ENCODE data around the gene ZNF593. TPM values are rescaled to one million over a fixed set of nuclear protein-coding genes. Genes with fewer than 3 reads are reported as not detected.

Gene ZNF593
- polyA plus RNA-seq, 1 of the 3 experiments (the other 2 are of a cell fraction) = 64.8 TPM

DNA sequence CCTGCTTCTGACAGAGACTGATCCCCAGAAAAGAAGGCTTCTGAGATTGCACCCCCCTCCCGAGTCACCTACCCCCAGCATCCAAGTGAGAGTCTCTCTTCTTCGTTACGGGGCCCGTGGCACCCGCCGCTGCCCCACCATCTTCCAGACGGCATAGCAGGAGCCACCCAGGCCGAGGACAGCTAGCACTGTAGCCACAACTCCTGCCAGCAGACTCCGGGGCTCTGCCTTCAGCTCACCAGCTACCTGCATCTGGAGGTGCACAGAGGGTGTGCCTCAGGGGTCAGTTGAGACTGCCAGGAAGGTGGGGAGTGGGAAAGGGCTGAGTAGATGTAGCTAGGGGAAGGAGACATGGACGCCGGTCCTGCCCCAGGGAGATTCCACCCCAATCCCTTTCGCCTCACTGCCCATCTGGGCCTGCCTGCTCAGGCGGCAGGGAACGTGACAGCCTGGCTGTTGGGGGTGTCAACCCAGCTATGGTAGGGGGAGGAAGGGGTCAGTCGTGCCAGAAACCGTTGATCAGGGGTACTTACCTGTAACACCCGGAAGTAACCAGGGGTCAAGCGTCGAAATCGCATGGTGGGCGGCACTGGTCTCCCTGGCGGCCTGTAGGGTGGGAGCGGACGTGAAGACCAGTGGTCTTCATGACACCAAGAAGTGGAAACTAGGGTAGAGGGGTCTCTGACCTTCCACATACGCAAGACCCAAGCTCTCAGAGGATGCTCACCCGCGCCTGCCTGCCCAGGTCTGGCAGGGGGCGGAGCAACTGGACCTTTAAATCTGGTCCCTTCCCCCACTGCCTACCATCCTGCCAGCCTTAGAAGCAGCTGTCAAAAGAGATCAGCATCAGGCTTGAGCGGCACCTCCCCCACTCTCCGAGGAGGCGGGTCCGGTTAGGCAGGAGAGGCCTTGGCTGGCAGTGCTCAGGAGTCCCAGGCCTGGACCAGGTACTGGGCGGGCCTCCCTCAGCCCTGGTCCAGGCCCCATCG is 1.7 kb downstream of the ZNF593 start, which contains the start of gene ZNF593OS:
Gene ZNF593OS (minus strand): TSS at position 749 of the 989 bp plus-strand sequence. CDS start 171 bp downstream, at position 578.
- Histone ChIP-seq H3K27ac (ENCODE audit: low read depth in 2 of 2, low read length in 1 of 2) (no peak within 1 kb of the TSS), H3K27me3 (ENCODE audit: insufficient read depth) (no peaks in the 10 kb centered on the region), H3K79me2 (ENCODE audit: insufficient read depth) (peaks cover 17% of the 10 kb centered on the region; the same call in 1 of the 2 replicates), H3F3A (replicated peaks; ENCODE audit: insufficient read depth) (peaks cover 12% of the 10 kb centered on the region), H3K9ac (peak within 1 kb of the TSS; percentile 92; the same call in 1 of the 2 replicates), H3K4me1 (ENCODE audit: control insufficient read depth in 1 of 2, insufficient read depth in 2 of 2, low read depth in 1 of 2, low read length in 1 of 2) (peaks cover 0 to 18% of the 10 kb centered on the region in 2 experiments; a peak in 2 of 4 replicates), H3K9me2 (no peaks in the 10 kb centered on the region), H3K4me2 (peak within 1 kb of the TSS; percentile 95), H2AFZ (ENCODE audit: low read depth) (no peak within 1 kb of the TSS), H3K9me3 (no peaks in the 10 kb centered on the region), H3K4me3 (ENCODE audit: low read depth in 2 of 2, low read length in 1 of 2) (peak within 1 kb of the TSS; percentile 85 to 98), H3K36me3 (replicated peaks in 1 of 2; ENCODE audit: control insufficient read depth in 1 of 2, insufficient read depth in 2 of 2, low read length in 1 of 2) (peaks cover 0 to 2% of the 10 kb centered on the region in 2 experiments), H4K20me1 (ENCODE audit: insufficient read depth) (no peaks in the 10 kb centered on the region)
- no peak for TF ChIP-seq RXRA (IDR thresholded peaks at IDR 0.05; ENCODE audit: borderline replicate concordance, low read depth)
- TF ChIP-seq, protein P1, sequence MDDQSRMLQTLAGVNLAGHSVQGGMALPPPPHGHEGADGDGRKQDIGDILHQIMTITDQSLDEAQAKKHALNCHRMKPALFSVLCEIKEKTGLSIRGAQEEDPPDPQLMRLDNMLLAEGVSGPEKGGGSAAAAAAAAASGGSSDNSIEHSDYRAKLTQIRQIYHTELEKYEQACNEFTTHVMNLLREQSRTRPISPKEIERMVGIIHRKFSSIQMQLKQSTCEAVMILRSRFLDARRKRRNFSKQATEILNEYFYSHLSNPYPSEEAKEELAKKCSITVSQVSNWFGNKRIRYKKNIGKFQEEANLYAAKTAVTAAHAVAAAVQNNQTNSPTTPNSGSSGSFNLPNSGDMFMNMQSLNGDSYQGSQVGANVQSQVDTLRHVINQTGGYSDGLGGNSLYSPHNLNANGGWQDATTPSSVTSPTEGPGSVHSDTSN (IDR thresholded peaks at IDR 0.05) = peak; percentile 36; the same call in 1 of the 2 replicates
- 88% methylated on average over 21 of the region's 34 CpGs for WGBS (ENCODE audit: low lambda C conversion rate)
- DNase-seq = peak; percentile 28
- ChIA-PET CTCF (interaction anchor here (0.9 to 2.3 kb wide), 4 partner anchors 63 to 192 kb away, joined by 3 to 13 read pairs (median 6); partner anchors contain the start of genes CEP85 and SH3BGRL3), POLR2A (no interaction called here)

DNA sequence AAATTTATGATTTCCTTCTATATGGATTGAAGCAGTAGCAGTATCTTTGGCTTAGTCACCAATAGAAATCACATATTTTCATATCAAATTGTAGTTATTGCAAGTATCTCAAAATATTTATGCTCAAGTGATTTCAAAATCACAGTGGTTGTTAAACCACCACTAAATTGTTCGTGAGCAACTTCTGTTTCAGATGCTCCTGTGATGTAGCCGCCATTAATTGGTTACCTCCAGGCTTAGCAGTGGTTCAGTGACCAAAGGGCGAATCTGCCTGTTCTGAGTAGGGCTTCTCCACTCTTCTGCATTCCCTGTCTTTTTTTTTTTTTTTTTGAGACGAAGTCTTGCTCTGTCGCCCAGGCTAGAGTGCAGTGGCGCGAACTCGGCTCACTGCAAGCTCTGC is 5.6 kb downstream of the ZNF593 start:
- H3K36me3 ChIP-seq (replicated peaks in 1 of 2; ENCODE audit: control insufficient read depth in 1 of 2, insufficient read depth in 2 of 2, low read length in 1 of 2) = peaks cover 0 to 2% of the 10 kb centered on the region in 2 experiments
- CTCF ChIA-PET = interaction anchor here (1.5 to 1.7 kb wide), 2 partner anchors 30 to 189 kb away, joined by 3 to 5 read pairs; no protein-coding TSS in a partner anchor
- H3K27me3 ChIP-seq (ENCODE audit: insufficient read depth) = no peaks in the 10 kb centered on the region

More for the DNA sequence above, 5.6 kb downstream of the ZNF593 start:
- POLR2A ChIA-PET = no interaction called here
- no peaks in the 10 kb centered on the region for H3K9me2 ChIP-seq
- H3K27ac ChIP-seq (ENCODE audit: low read depth in 2 of 2, low read length in 1 of 2) = no peak overlapping the region
- no peak overlapping the region for H3K4me3 ChIP-seq (ENCODE audit: low read depth in 2 of 2, low read length in 1 of 2)
- no peak overlapping the region for H2AFZ ChIP-seq (ENCODE audit: low read depth)
- H3K9ac ChIP-seq = no peak overlapping the region
- no peaks in the 10 kb centered on the region for H4K20me1 ChIP-seq (ENCODE audit: insufficient read depth)
- 94% methylated on average over 8 of the region's 8 CpGs for WGBS (ENCODE audit: low lambda C conversion rate)
- H3K4me2 ChIP-seq = no peak overlapping the region
- TF ChIP-seq YY1 (IDR thresholded peaks at IDR 0.05; ENCODE audit: low read depth) (no peak), MXI1 (IDR thresholded peaks at IDR 0.05; ENCODE audit: low read depth, low read length) (no peak), RAD21 (IDR thresholded peaks at IDR 0.05; ENCODE audit: low read length) (no peak), GABPA (IDR thresholded peaks at IDR 0.05; ENCODE audit: low read depth) (no peak), NFIC (IDR thresholded peaks at IDR 0.05; ENCODE audit: borderline replicate concordance) (no peak), CHD2 (IDR thresholded peaks at IDR 0.05; ENCODE audit: low read length, partially characterized antibody) (no peak), NRF1 (IDR thresholded peaks at IDR 0.05; ENCODE audit: low read depth, low read length) (no peak)
- TF ChIP-seq, protein P2, sequence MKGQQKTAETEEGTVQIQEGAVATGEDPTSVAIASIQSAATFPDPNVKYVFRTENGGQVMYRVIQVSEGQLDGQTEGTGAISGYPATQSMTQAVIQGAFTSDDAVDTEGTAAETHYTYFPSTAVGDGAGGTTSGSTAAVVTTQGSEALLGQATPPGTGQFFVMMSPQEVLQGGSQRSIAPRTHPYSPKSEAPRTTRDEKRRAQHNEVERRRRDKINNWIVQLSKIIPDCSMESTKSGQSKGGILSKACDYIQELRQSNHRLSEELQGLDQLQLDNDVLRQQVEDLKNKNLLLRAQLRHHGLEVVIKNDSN (IDR thresholded peaks at IDR 0.05; ENCODE audit: borderline replicate concordance, low read depth) = no peak
- TF ChIP-seq, protein P3, sequence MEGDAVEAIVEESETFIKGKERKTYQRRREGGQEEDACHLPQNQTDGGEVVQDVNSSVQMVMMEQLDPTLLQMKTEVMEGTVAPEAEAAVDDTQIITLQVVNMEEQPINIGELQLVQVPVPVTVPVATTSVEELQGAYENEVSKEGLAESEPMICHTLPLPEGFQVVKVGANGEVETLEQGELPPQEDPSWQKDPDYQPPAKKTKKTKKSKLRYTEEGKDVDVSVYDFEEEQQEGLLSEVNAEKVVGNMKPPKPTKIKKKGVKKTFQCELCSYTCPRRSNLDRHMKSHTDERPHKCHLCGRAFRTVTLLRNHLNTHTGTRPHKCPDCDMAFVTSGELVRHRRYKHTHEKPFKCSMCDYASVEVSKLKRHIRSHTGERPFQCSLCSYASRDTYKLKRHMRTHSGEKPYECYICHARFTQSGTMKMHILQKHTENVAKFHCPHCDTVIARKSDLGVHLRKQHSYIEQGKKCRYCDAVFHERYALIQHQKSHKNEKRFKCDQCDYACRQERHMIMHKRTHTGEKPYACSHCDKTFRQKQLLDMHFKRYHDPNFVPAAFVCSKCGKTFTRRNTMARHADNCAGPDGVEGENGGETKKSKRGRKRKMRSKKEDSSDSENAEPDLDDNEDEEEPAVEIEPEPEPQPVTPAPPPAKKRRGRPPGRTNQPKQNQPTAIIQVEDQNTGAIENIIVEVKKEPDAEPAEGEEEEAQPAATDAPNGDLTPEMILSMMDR (IDR thresholded peaks at IDR 0.05) = no peak
- peaks cover 8% of the 10 kb centered on the region for H3F3A ChIP-seq (replicated peaks; ENCODE audit: insufficient read depth)
- peaks cover 0 to 11% of the 10 kb centered on the region in 2 experiments; a peak in 2 of 4 replicates for H3K4me1 ChIP-seq (ENCODE audit: control insufficient read depth in 1 of 2, insufficient read depth in 2 of 2, low read depth in 1 of 2, low read length in 1 of 2)
- H3K9me3 ChIP-seq = no peaks in the 10 kb centered on the region
- DNase-seq = no peak
- peaks cover 11% of the 10 kb centered on the region; the same call in 1 of the 2 replicates for H3K79me2 ChIP-seq (ENCODE audit: insufficient read depth)

Data from SK-N-SH (cell line).